GM21825 (cell line): Measurements from ENCODE around the gene SPATS2L.

ENCODE experiments used
- ATAC-seq: cut with Tn5 transposase; IDR thresholded peaks from one replicate; pipeline ENCODE4 v1.9.1; 2021; ENCODE audit warnings: mild to moderate bottlenecking, moderate library complexity; ENCODE audit not compliant: unreplicated experiment

Gene SPATS2L

DNA sequence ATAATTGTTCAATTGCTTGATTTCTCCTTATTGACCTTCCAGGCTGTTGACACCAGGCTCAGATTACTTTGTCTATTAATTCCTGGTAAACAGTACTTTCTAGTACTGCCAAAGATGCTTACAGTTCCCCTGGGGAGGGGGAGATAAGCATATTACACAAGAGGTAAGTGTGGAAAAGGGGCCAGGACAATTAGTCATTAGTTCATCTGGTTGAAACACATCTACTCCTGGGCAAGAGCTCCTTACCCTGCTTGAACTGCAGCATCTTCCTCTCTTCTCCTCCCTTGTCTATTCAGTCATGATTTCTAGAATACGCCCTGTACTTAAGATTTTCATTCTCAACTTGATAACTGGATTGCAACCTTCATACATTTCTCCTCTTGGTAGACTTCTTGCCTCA lies 10.4 kb upstream of the SPATS2L start:
- no peak for ATAC-seq

DNA sequence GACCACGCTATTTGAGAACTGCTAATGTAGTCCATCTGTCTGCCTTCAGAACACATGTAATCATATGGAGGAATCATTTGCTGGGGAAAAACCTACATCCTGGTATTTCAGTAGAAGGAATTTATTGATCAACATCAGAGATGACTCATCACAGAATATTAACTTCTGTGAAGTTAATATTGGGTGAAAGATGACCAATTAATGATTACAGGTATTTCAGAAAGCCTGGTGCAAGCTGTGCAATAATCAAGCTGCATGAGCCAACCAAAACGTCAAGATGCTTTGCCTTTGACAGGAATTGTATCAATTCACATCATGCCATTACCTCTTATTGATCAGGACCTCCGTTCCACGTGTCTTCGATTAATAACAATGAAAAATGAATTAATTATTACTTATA lies 9.4 kb upstream of the SPATS2L start:
- ATAC-seq, result no peak

DNA sequence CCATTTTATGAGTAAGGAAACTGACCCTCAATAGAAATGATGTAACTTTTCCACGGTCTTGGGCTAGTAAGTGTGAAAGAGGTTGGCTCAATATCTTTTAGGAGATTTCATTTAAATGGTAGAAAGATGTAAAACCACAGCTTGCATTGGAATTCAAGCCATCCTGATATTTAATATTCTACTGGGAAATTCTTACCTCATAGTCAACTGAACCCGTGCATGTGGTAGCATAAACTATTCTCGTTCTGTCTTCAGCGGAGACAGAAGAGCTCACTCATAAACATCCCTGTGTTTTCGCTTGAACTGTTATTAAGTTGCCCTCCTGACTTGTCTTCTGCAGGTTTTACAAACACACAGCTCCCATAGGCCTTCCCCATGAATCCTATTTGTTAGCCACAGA lies 8.5 kb upstream of the SPATS2L start:
- ATAC-seq, result no peak

DNA sequence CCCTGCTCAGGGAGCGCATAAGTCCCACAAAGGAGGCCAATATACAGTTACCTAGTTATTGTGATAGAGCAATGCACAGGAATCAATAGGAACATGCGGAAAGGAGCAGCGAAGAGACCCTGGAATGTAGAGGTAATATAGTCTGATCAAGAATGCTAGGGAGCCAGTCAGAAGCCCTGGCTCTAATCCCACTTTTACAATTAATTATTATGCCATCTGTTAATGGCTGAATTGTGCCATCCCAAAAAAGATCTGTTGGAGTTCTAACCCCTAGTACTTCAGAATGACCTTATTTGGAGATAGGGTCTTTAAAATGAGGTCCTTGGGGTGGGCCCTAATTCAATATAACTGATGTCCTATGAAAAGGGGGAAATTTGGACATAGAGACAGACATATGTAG lies 7.7 kb upstream of the SPATS2L start:
- ATAC-seq, result no peak

DNA sequence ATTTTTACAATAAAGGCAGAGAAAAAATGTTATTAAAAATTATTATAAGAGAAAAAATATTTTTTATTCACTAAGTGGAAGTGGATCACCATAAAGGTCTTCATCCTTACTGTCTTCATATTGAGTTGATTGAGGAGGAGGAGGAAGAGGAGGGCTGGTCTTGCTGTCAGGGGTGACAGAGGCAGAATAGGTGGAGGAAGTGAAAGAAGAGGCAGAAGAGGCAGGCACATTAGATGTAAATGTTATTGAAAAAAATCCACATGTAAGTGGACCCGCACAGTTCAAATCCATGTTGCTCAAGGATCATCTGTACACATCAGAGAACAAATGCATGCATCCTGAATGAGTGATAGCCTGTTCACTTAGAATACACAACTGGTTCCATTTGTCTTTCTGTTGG lies 6.4 kb upstream of the SPATS2L start:
- no peak for ATAC-seq

DNA sequence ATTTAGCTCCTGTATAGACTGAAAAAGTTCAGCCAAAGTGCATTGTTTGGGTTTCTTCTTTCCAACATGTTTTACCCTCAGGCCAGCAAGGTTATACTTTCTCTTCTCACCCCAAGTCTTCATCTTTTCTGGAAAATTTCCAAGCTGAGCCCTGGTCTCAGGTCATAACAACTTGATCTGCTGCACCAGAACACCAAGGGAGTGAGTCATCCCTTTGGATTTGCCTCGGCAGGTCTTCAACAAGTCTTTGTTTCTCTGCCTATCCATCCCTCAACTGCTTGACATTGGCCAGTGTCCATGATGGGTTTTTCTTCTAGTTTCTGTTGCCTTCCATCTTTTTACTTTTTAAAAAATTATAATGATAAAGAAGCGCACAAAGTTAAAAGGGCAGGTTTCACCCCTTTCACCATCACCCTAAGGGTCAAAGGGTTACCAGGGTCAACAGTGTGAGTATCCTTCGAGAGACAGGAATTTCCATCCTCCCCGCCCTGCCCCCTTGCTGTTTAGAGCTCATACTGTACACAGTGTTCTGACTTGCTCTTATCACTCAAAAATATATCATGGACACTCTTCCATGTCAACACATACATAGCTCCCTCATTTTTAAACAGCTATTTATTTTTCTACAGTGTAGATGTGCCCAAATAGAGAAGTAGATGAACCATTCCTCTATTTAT lies 5.7 kb upstream of the SPATS2L start:
- no peak for ATAC-seq

DNA sequence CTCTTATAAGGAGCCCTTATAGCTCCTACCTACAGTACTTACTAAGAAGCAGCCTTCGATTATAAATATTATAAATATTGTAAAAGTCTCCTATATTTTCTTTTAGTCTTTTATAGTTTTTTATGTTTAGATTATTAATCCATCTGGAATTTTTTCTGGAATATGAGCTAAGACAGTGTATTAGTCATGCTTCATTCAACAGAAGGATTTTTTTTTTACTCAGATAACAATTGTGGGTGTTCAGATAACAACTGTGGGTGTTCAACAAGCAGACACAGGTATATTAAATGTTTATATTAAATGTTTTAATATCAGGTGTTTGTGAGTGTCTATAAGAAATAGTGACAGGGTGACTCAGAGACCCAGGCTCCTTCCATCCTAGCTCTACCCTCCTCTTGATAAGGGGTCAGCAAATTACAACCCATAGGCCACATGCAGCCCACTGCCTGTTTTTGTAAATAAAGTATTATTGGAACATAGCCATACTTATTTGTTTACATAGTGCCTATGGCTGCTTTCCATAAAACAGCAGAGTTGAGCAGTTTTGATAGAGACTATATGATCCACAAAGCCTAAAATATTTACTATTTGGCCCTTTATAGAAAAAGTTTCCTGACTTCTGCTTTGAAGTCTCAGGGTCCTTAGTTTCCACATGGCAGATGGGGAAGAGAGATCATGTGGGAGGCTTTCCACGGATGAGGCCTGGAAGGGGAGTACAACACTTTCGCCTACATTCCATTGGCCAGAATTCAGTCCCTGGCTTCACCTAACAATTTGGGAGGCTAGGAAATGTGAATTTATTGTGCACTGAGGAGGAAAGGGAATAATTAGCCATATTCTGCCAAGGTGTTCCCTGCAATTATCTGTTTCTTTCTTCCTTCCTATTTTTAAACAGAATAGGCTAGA lies 4.3 kb upstream of the SPATS2L start:
- ATAC-seq, result no peak

DNA sequence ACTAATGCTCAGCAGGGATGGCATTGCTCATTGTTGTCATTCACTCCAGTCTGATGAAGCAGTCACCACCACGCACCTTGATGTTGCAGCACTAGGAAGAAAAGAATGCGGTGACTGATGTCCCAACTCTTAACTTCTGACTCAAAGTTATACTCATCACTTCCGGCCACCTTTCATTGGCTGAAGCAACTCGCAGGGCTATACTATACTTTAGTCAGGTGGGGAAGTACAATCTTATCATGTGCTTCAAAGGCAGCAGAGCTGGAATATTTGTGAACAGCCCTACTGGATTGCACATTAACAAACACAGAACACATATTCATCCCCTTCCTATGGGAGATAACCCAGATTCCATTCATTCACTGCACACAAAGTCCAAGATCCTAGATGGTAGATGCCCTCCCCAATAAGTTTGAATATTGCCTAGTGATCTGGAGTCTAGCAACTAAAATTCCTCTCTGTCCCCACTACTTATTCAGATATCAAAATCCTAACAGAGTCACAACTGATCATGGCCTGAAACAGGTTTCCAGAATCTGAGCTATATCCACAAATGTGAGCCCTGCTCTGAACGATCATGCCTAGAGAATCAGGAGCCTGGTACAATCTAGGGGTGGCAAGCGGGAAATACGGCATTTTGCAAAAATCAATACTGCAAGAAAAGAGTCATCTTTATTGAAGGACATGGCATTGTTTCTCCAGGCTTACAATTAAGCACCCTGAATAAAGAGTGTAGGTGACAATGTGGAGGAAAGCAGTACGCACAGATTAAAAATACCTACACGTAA lies 3.4 kb upstream of the SPATS2L start:
- ATAC-seq, result no peak

DNA sequence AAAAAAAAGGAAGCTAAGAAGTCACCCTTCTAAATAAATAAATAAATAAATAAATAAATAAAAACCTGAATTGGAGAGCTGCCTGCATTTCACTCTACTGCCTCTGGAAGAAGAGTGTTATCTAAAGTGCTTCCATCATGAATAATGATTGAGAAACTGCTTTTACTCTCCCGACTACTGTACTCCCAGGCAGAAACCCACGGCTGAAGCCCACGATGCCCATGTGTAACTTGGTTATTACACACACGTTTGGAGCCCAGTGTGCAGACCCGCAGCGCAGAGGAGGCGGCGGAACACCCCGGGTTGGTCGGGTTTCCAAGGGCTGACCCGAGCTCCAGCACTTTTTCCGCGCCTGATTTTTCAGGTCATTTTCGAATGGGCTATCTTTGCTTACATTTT lies 697 bp upstream of the SPATS2L start:
- no peak for ATAC-seq

DNA sequence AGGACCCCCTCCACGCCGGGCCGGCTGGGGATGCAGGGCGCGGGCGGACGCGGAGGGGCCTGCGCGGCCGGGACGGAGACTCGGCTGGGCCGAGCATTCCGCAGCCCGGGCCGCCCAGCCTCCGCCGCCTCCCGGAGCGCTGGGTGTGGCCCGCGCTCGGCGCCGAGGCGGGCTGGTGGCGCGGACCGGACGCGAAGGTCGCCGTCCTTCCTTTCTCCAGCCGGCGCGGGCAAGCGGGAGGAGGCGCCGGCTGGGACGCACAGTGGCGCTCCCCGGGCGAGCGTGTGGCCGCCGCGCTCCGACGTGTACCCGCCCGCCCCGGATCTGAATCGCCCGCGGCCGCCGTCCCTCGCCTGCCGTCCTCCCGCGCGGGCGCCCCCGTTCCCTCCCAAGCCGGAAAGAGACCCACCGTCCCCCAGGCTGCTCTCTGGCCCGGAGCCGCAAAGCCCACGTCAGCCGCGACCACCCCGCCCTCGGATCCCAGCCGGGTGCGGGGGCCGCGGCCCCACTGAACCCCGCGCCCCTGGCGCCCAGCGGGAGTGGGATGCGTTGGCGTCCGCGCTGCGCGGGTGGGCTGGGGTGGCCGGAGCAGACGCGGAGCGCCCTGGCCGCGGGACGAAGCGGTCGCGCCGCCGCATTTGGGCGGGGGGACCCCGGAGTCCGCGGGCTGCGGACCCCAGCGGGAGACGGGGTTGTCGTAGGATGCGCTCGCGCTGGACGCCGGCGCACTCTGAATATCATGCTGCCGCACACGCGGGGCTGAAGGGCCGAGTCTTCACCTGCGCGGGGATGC lies 634 bp downstream of the SPATS2L start:
- peak; percentile 56 for ATAC-seq

DNA sequence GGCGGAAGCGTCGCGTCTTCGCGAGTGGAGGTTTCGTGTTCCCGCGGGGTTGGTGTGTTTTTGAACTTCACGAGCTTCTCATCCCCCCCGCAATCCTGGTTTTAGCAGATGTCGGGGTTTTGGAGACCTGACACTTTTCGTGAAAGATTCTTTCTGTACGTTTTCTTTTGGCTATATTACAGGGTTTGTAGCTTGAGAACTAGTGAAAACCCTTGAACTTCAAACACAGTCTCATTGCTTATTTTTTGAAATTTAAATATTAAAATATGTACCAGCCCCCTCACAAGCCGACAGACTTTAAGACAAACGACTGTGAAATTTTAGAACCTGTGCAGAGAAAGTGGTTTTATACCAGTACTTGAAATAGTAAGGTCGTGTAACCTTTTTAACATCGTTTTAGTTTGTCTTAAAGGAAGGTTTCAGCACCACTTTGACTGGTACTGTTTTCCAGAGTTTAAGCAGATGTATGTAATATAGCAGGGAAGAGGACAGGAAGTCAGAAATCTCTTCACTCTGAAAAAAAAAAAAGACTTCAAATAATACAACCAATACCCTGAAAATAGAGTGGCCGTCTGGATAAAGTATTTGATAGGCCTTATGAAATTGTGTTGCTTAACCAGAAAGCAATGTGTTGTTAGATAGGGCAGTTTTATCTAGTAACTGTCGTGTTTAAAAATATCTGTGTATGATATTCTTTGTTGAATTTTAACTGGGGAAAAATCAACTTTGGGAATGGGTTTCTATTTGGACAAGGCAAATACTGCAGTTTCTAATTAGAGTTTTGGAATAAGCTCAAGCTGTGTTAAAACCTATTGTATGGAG lies 1.4 kb downstream of the SPATS2L start:
- ATAC-seq, result no peak

DNA sequence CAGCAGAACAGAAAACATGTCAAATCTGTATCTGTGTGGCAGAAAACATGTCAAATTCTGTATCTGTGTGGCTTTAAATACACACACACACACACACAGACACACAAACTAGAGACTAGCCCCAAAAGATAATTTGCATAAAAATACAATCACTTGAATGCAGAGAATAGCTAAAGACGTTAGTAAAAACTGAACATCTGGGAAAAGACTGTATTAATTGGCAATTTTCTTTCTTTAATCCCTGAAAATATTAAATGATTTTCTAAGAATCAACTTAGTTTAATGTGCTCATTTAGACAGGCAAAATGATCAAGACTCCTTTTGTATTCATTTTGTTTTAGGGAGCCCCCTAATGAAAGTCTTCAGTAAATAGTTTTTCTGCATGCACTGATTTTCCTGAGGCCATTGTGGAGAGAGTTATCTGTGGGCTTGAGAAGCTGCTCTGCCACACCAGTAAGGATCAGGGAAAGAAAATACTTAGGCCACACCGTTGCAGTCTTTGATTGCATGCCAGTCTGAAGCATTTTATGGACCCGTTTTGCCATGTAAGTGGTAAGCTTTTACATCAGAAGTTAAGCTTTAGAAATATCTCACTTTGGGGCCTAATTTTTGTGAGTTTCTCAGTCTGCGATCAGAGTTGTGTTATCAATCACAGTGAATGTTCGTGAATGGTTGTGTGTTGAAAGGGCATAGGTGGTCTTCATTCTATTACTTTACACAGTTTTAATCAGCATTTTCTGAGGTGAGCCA lies 2.2 kb downstream of the SPATS2L start:
- ATAC-seq, result no peak

DNA sequence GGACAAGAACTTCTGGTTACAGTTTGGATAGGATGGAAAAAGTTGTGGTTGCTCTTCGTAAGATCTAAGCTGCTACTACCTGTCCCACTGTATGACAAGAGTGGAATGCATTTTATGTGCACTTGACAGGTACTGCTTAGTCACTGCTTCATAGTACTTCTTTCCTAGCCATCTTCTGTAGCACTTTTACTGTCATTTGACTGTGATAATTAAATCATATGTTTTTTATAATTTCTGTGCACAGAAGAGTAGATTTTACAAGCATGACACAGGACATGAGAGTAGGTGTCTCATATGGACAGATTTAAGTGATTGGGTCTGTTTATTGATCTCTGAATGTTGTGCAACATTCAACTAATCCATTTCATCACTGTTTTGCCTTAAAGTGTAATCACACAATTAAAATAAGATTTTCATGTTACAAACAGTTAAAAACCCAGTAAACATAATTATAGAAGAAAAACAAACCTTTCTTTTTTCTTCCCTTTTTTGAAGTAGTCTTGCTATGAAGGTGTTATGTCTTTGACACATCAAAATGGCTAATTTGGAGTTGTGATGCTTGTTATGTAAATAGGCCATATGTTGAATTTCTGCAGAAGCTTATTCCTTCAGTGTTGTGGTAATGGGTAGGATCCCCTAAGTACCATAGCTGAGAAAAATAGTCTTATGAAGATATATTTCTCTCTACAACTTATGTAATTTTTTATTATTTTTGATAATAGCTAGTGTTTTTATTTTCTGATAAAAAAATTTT lies 3.0 kb downstream of the SPATS2L start:
- no peak for ATAC-seq

DNA sequence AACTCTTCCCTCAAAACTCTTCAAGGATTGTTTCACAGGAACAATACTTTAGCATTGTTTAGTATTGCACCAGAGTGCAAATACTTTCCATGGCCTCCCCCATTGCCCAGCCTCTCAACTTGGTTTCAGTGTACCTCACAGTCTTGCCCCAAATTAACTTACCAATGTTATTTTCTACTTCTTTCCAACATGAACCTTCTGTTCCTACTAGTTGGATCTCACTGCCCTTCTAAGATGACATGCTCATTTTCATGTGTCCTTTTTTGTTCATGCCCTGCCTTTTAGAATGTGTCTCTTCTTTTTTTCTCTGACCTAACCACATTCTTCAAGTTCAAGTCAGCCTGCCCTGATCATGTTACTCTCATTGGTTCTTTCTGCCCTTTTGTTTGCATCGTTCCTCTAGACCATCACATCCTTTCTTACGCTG lies 4.1 kb downstream of the SPATS2L start:
- ATAC-seq, result no peak

DNA sequence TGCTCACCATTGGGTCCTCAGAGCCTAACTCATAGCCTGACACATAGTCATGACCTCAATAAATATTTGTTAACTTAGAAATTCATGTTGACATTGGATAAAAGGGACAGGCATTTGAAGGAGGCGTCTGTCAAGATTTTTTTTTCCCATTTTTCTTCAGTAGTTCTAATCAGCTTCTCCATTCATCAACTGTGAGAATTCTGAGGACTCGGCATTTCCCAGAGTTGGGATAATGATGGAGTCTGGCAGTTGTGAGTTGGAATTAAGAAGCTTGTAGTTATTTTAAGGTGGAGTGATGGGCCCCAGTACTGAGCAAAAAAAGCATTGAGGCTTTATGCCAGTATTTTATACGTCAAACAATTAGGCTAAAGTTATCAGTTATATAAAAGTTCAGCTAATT lies 4.6 kb downstream of the SPATS2L start:
- no peak for ATAC-seq

DNA sequence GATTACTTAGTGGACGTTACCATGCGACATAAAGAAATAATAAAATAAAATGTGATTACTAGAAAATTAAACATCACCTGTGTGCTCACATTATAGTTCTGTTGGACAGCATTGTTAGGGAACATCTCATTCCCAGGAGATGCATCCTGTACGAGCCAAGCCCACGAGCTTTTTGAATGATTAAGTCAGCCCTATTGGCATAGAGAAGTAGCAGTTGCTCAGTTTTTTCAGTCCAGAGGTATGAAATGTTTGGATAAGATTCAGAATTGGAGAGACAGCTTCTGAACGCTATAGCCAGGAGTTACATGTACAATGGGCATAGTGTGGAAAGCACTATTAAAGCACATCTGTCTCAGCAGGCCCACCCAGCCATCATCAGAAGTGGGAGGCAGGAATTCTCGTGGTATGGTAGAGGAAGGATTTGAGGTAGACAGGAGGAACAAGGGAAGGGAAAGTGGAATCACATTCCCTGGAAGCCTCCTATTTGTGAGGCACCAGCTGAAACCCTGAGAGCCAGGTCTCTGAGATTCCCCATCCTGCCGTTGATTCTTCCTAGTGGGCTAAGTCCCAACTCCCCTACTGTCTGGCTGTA lies 8.6 kb downstream of the SPATS2L start:
- no peak for ATAC-seq

DNA sequence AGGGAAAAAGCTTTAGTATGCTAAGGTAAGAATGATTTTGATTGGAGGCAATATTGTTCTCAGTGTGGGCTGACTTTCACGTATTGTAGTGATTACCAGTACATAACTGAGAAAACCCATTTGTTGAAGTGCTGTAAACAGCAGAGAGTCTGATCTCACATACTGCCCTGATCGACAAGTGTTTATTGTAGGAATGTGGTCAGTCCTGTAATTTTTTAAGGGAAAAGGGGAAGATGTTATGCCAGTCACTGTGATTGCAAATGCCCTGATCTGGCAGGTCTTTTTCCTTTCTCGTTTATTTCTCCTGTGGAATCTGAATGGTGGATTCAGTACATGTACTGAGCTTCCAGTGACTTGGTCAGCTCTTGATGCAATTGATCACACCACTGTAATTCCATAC lies 11.5 kb downstream of the SPATS2L start:
- ATAC-seq, result no peak

DNA sequence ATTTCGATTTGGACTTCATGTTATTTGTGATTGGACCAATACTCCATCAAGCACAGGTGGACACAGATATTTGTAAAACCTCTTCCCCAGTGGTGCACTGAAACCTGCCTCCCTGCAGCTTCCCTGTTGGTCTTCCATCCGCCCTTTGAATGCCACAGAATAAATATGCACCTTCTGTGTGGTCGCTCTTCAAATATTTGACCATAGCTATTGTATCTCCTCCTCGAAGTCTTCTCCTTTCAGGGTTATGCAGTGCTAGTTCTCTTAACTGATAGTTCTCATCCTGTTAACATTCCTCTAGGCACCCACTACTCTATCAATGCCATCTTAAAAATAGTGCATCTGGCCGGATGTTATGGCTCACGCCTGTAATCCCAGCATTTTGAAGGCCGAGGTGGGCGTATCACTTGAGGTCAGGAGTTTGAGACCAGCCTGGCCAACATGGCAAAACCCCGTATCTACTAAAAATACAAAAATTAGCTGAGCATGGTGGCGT lies 12.5 kb downstream of the SPATS2L start:
- ATAC-seq, result no peak
